A549 (cell line): ENCODE results near the gene ZNRD2. TPM values are rescaled to one million over a fixed set of nuclear protein-coding genes. Genes with fewer than 3 reads are reported as not detected.
A peak's percentile ranks its signal among the peaks of the same experiment; 100 is the strongest.

Experiments
- ATAC-seq, 2 experiments: fragments of 200-7000 bp in 1 of 2; fragments of >200 bp in 1 of 2; cut with Nextera tagmentation in 1 of 2; cut with Tn5 transposase in 1 of 2; 3 replicates each; pipeline versions ENCODE4 v1.8.0 to v1.9.1; 2018 to 2020; ENCODE audit warnings: mild to moderate bottlenecking in 1 of 2, moderate library complexity in 1 of 2
- CTCF ChIA-PET: fragments of 300-600 bp; sonication (Branson Sonifier 250); formaldehyde crosslinking; extraction: SDS; loops from one replicate; lab custom pipeline; 2021; ENCODE audit warnings: antibody characterized with exemption, inconsistent platforms; lab: Yijun Ruan, JAX
- POLR2A ChIA-PET: fragments of 350-600 bp; formaldehyde crosslinking; extraction: SDS; loops from one replicate; lab custom pipeline; 2021; ENCODE audit warnings: antibody characterized with exemption, inconsistent platforms; lab: Yijun Ruan, JAX
- DNase-seq, 2 experiments: peaks; one replicate each; pipeline versions ENCODE4 v3.0.0 to v3.0.0-alpha.2; 2011 to 2016; ENCODE audit warnings: low read depth in 1 of 2, low spot score in 1 of 2
- FAIRE-seq: peaks from 2 replicates; lab custom pipeline; 2011; peaks lifted over from hg19 to GRCh38; lab: Jason Lieb, UNC
- H3K27ac ChIP-seq, 2 experiments: fragments of >200 bp; sonication (Bioruptor Twin); formaldehyde crosslinking; 3 replicates each; pipeline ENCODE4 v1.5.1; 2016 to 2017
- H3K4me1 ChIP-seq: fragments of >200 bp; sonication (Bioruptor Twin); formaldehyde crosslinking; 3 replicates; pipeline ENCODE4 v1.6.1; 2016
- H3K4me2 ChIP-seq: fragments of >200 bp; sonication (Bioruptor Twin); formaldehyde crosslinking; 3 replicates; pipeline ENCODE4 v1.6.1; 2016
- H3K4me3 ChIP-seq: fragments of >200 bp; sonication (Bioruptor Twin); formaldehyde crosslinking; 3 replicates; pipeline ENCODE4 v1.5.1; 2016
- H3K9me3 ChIP-seq: fragments of >200 bp; sonication (Bioruptor Twin); formaldehyde crosslinking; 3 replicates; pipeline ENCODE4 v1.6.1; 2016
- CBX8 ChIP-seq: fragments of 200-600 bp; sonication (generic); IDR thresholded peaks from 2 replicates; pipeline ENCODE4 v1.6.1; 2016
- CEBPB ChIP-seq, 2 experiments: fragments of >200 bp in 1 of 2; sonication (Bioruptor Twin) in 1 of 2; formaldehyde crosslinking in 1 of 2; IDR thresholded peaks; 2 replicates each; pipeline ENCODE4 v1.6.1; 2012 to 2016
- EHMT2 ChIP-seq: fragments of 200-600 bp; sonication (generic); IDR thresholded peaks from 2 replicates; pipeline ENCODE4 v1.6.1; 2016; ENCODE audit warnings: antibody characterized with exemption, low read depth, mild to moderate bottlenecking, moderate library complexity
- EP300 ChIP-seq, 2 experiments: fragments of >200 bp; sonication (Bioruptor Twin); formaldehyde crosslinking; IDR thresholded peaks; 2 replicates in 1 of 2; 3 replicates in 1 of 2; pipeline ENCODE4 v1.6.1; 2016 to 2017
- FOSB ChIP-seq: fragments of 250-450 bp; sonication (Bioruptor Pico); IDR thresholded peaks from 2 replicates; pipeline ENCODE4 v1.5.0; 2020; ENCODE audit warnings: mild to moderate bottlenecking, moderate library complexity
- FOSL2 ChIP-seq, 2 experiments: fragments of 450-650 bp in 1 of 2; fragments of >200 bp in 1 of 2; sonication (Bioruptor Twin) in 1 of 2; formaldehyde crosslinking; IDR thresholded peaks; 2 replicates each; pipeline versions ENCODE4 v1.5.0 to v1.6.1; 2016 to 2020; ENCODE audit warnings: mild to moderate bottlenecking in 1 of 2, moderate library complexity in 1 of 2
- GATA3 ChIP-seq: IDR thresholded peaks from 2 replicates; pipeline ENCODE4 v1.6.1; 2012; ENCODE audit warnings: borderline replicate concordance
- HEYL ChIP-seq: fragments of 250-450 bp; sonication (Bioruptor Pico); IDR thresholded peaks from 2 replicates; pipeline ENCODE4 v1.8.0; 2021; ENCODE audit warnings: mild to moderate bottlenecking, moderate library complexity
- JUN ChIP-seq, 2 experiments: fragments of >200 bp; sonication (Bioruptor Twin); formaldehyde crosslinking; IDR thresholded peaks; 2 replicates in 1 of 2; 3 replicates in 1 of 2; pipeline ENCODE4 v1.6.1; 2016 to 2017
- JUNB ChIP-seq: fragments of >200 bp; sonication (Bioruptor Twin); formaldehyde crosslinking; IDR thresholded peaks from 2 replicates; pipeline ENCODE4 v1.6.1; 2016
- NFE2L2 ChIP-seq: fragments of 150-350 bp; conservative IDR thresholded peaks from 2 replicates; pipeline ENCODE4 v1.6.1; 2014; ENCODE audit warnings: low read length
- NR3C1 ChIP-seq: fragments of >200 bp; sonication (Bioruptor Twin); formaldehyde crosslinking; IDR thresholded peaks from 3 replicates; pipeline ENCODE4 v1.6.1; 2017
- POLR2A ChIP-seq: IDR thresholded peaks from 2 replicates; pipeline ENCODE4 v1.6.1; 2012; ENCODE audit warnings: mild to moderate bottlenecking, low read length
- SMC3 ChIP-seq: fragments of >200 bp; sonication (Bioruptor Twin); formaldehyde crosslinking; IDR thresholded peaks from 3 replicates; pipeline ENCODE4 v1.6.1; 2018; ENCODE audit warnings: inconsistent platforms
- ZFP36 ChIP-seq: fragments of 450-650 bp; IDR thresholded peaks from 2 replicates; pipeline ENCODE4 v1.6.1; 2014; ENCODE audit warnings: borderline replicate concordance; ENCODE audit not compliant: partially characterized antibody
- ZNF302 ChIP-seq: fragments of 250-450 bp; sonication (Bioruptor Pico); IDR thresholded peaks from 2 replicates; pipeline ENCODE4 v1.9.0; 2021; ENCODE audit warnings: inconsistent platforms, mild to moderate bottlenecking, moderate library complexity
- WGBS: methylation state at CpG from one replicate; pipeline ENCODE4 v1.1.6; 2017; ENCODE audit errors: missing lambda C conversion rate; 5-methylcytosine and 5-hydroxymethylcytosine counted together
- polyA plus RNA-seq, 4 experiments: library from polyadenylated mRNA; depleted of rRNA in 3 of 4; stranded (reverse); fragments of >200 nt; fragmentation: RNase III in 1 of 4; extraction: RNeasy Plus Mini Kit Qiagen cat#74134 plus additional on column Dnase treatment in 1 of 4; gene quantifications; 2 replicates in 3 of 4; 3 replicates in 1 of 4; pipeline ENCODE4 v1.2.3, GENCODE V29; 2011 to 2017
- TF ChIP-seq, protein P1 (sequence below): fragments of >200 bp; sonication (Bioruptor Twin); formaldehyde crosslinking; IDR thresholded peaks from 3 replicates; pipeline ENCODE4 v1.6.1; 2016
- TF ChIP-seq, protein P2 (sequence below): IDR thresholded peaks from 2 replicates; pipeline ENCODE4 v1.6.1; 2012
- TF ChIP-seq, protein P3 (sequence below): fragments of 450-650 bp; IDR thresholded peaks from 2 replicates; pipeline ENCODE4 v1.6.1; 2014; ENCODE audit warnings: antibody characterized with exemption
- TF ChIP-seq, protein P4 (sequence below): IDR thresholded peaks from 2 replicates; pipeline ENCODE4 v1.6.1; 2012; ENCODE audit warnings: low read depth, borderline replicate concordance

ZNRD2 gene
- polyA plus RNA-seq, 2 of the 4 experiments (the other 2 are of a cell fraction) = 28.2 to 66.1 TPM

DNA sequence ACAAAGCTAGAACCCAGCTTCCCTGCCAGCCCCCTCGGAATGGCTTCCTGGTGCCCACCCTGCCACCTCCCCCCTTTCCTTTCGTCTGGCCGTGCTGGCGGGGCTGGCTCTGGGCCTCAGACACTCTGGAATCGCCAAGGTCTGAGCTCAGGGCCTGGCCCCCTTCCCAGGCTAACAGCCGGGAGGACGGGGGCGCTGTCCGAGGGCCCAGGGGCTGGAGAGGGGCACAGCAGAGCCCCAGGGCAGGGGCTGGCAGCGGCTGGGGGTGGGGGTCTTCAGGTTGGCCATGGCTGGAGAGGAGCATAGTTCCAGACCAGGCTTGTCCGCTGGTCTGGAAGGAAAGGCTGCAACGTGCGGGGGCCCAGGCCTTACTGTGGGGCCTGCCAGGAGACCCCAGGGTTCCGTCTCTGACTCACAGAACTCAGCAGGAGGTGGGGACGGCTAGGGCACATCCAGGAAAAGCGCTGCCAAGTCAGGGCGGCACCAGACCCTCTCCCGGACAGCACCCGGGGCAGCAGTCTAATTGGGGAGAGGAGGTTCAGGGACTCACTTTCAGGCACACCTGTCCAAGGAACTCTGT, 11.3 kb upstream of the ZNRD2 start:
- H3K4me3 ChIP-seq = peak overlapping the region; percentile 62
- H3K4me2 ChIP-seq = peak overlapping the region; percentile 98
- DNase-seq (peak in 1 of 2 experiments; percentile 57), ATAC-seq (peak in 1 of 2 experiments; percentile 9; a peak in 3 of 6 replicates), FAIRE-seq (no peak)
- TF ChIP-seq CEBPB (IDR thresholded peaks at IDR 0.05) (no peak), NFE2L2 (no peak), POLR2A (no peak), HEYL (CRISPR knock-in tag) (no peak), ZNF302 (CRISPR knock-in tag) (no peak), CBX8 (no peak), GATA3 (peak; percentile 28; the same call in 1 of the 2 replicates), FOSL2 (IDR thresholded peaks at IDR 0.05) (no peak), FOSL2 (CRISPR knock-in tag; IDR thresholded peaks at IDR 0.05) (peak; percentile 46)
- TF ChIP-seq, protein P1, sequence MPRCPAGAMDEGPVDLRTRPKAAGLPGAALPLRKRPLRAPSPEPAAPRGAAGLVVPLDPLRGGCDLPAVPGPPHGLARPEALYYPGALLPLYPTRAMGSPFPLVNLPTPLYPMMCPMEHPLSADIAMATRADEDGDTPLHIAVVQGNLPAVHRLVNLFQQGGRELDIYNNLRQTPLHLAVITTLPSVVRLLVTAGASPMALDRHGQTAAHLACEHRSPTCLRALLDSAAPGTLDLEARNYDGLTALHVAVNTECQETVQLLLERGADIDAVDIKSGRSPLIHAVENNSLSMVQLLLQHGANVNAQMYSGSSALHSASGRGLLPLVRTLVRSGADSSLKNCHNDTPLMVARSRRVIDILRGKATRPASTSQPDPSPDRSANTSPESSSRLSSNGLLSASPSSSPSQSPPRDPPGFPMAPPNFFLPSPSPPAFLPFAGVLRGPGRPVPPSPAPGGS = no peak
- TF ChIP-seq, protein P2, sequence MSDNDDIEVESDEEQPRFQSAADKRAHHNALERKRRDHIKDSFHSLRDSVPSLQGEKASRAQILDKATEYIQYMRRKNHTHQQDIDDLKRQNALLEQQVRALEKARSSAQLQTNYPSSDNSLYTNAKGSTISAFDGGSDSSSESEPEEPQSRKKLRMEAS = 0 out of 2 replicates have a peak, but pooled peaks have one; percentile 29
- H3K27ac ChIP-seq = peak overlapping the region; percentile 94 to 99
- peaks cover 68% of the 10 kb centered on the region for H3K4me1 ChIP-seq
- CTCF ChIA-PET = interaction anchor here (4.3 to 16.3 kb wide), 3 partner anchors 7 to 17 kb away, joined by 25 to 393 read pairs (median 96); partner anchors contain the start of genes FAM89B and ZNRD2
- POLR2A ChIA-PET = interaction anchor here (0.7 to 4.1 kb wide), 2 partner anchors 12 to 54 kb away, joined by 4 to 51 read pairs; partner anchors contain the start of genes FAM89B and ZNRD2
- 6% methylated on average over 13 of the region's 19 CpGs for WGBS
- H3K9me3 ChIP-seq = no peaks in the 10 kb centered on the region

DNA sequence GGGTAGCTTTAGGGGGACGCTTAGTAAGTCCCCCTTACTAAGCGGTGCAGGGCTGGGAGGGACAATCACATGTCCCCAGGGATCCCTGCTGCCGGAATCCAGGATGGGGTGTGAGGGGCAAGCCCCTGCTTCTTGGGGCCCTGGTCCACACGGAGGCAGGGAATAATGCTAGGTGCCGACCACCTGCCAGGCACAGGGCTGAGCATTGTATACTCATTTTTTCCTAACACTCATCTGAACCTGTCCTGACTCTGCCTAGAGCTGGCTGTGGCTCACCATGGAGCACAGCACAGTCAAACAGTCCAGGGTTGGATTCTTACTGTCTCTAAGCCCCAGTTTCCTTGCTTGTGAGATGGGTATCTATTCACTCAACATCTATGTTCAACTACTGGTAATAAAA, 10.7 kb upstream of the ZNRD2 start:
- DNase-seq = no peak
- CTCF ChIA-PET = interaction anchor here (0.9 to 16.3 kb wide), 7 partner anchors 8 to 220 kb away, joined by 3 to 393 read pairs (median 9); partner anchors contain the start of genes FAM89B and ZNRD2
- H3K9me3 ChIP-seq = no peaks in the 10 kb centered on the region
- TF ChIP-seq SMC3 (no peak), EHMT2 (no peak), HEYL (CRISPR knock-in tag) (no peak), JUNB (no peak), FOSB (CRISPR knock-in tag) (no peak), JUN (IDR thresholded peaks at IDR 0.05) (no peak; a peak in 1 of 5 replicates), NFE2L2 (no peak)
- TF ChIP-seq, all 56 proteins: peak for 0
- peak in 1 of 2 experiments; percentile 19; a peak in 3 of 6 replicates for ATAC-seq
- POLR2A ChIA-PET = interaction anchor here (0.7 to 4.1 kb wide), 8 partner anchors 12 to 139 kb away, joined by 3 to 51 read pairs (median 4); partner anchors contain the start of genes FAM89B, PCNX3, SCYL1 and ZNRD2
- peak overlapping the region; percentile 98 for H3K4me2 ChIP-seq
- peaks cover 63% of the 10 kb centered on the region for H3K4me1 ChIP-seq
- peak overlapping the region; percentile 94 to 99 for H3K27ac ChIP-seq
- H3K4me3 ChIP-seq = peak overlapping the region; percentile 62
- WGBS = 27% methylated on average over 5 of the region's 5 CpGs
- no peak for FAIRE-seq

DNA sequence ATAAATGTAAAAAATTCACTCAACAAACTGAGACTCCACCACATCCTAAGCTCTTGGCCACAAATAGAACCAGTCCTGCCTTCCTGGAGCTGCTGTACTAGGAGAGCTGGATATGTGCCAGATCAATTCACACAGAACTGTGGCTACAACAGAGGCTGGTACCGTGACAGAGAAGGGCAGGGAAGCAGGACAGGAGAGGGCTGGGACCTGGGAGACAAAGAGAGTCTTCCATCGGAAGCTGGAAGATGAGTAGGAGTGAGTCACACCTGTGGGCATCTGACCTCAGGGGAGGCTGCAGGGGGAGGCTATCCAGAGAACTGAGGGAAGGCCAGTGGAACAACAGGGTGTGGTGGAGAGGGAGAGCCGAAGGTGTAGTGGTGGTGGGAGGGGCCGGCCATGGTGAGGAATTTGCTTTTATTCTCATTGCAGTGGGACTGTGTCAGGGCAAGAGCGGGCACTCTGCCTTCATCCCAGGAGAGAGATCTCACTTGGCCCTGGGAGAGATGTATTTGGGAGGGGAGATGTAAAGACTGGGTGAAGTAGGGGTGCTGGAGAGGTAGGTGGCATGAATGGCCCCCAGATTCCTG, 10.2 kb upstream of the ZNRD2 start:
- Histone ChIP-seq H3K4me1 (peaks cover 58% of the 10 kb centered on the region), H3K27ac (peak overlapping the region; percentile 94 to 99), H3K9me3 (no peaks in the 10 kb centered on the region), H3K4me2 (peak overlapping the region; percentile 98), H3K4me3 (no peak overlapping the region)
- no peak for FAIRE-seq
- peak; percentile 56 to 62 for ATAC-seq
- ChIA-PET POLR2A (interaction anchor here (0.5 to 4.1 kb wide), 11 partner anchors 9 to 139 kb away, joined by 3 to 51 read pairs (median 4); partner anchors contain the start of genes FAM89B, PCNX3, SCYL1 and ZNRD2), CTCF (interaction anchor here (0.8 to 16.3 kb wide), 11 partner anchors 8 to 220 kb away, joined by 3 to 393 read pairs (median 4); partner anchors contain the start of genes FAM89B and ZNRD2)
- TF ChIP-seq POLR2A = peak; percentile 14
- TF ChIP-seq, protein P3, sequence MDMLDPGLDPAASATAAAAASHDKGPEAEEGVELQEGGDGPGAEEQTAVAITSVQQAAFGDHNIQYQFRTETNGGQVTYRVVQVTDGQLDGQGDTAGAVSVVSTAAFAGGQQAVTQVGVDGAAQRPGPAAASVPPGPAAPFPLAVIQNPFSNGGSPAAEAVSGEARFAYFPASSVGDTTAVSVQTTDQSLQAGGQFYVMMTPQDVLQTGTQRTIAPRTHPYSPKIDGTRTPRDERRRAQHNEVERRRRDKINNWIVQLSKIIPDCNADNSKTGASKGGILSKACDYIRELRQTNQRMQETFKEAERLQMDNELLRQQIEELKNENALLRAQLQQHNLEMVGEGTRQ = peak; percentile 15; the same call in 1 of the 2 replicates
- TF ChIP-seq JUNB = peak; percentile 58; the same call in 1 of the 2 replicates
- TF ChIP-seq, protein P2 = 0 out of 2 replicates have a peak, but pooled peaks have one; percentile 6
- TF ChIP-seq ZFP36 = no peak
- no peak for TF ChIP-seq NR3C1
- peak; percentile 42; the same call in 1 of the 2 replicates for TF ChIP-seq GATA3
- TF ChIP-seq FOSL2 (IDR thresholded peaks at IDR 0.05) = peak; percentile 72
- TF ChIP-seq FOSL2 (CRISPR knock-in tag; IDR thresholded peaks at IDR 0.05) = peak; percentile 88
- TF ChIP-seq EP300 (IDR thresholded peaks at IDR 0.05) = no peak
- TF ChIP-seq JUN (IDR thresholded peaks at IDR 0.05) = peak; percentile 62 to 70; a peak in 3 of 5 replicates
- TF ChIP-seq, protein P4, sequence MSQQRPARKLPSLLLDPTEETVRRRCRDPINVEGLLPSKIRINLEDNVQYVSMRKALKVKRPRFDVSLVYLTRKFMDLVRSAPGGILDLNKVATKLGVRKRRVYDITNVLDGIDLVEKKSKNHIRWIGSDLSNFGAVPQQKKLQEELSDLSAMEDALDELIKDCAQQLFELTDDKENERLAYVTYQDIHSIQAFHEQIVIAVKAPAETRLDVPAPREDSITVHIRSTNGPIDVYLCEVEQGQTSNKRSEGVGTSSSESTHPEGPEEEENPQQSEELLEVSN = no peak
- DNase-seq = peak; percentile 89 to 90
- WGBS = 0% methylated on average over 5 of the region's 5 CpGs
